ENCODE results near the gene JCAD.
A peak's percentile ranks its signal among the peaks of the same experiment; 100 is the strongest.
"Not testable (repeated sequence)": the region's sequence is repeated elsewhere in the genome, so short reads cannot be mapped to it uniquely, and the experiment has no call there.

The JCAD gene

GRCh38 chr10:30026080-30026479 is 33.3 kb downstream of the JCAD start:
- ATAC-seq (no peak), DNase-seq (no peak)
- H3K4me1 Mint-ChIP-seq: peaks cover 40% of the 10 kb centered on the region
- no peaks in the 10 kb centered on the region for H3K9me3 Mint-ChIP-seq
- H3K27ac Mint-ChIP-seq: no peak overlapping the region
- H3K27me3 Mint-ChIP-seq: peaks cover 78% of the 10 kb centered on the region
- no peak overlapping the region for H3K4me3 Mint-ChIP-seq

DNA sequence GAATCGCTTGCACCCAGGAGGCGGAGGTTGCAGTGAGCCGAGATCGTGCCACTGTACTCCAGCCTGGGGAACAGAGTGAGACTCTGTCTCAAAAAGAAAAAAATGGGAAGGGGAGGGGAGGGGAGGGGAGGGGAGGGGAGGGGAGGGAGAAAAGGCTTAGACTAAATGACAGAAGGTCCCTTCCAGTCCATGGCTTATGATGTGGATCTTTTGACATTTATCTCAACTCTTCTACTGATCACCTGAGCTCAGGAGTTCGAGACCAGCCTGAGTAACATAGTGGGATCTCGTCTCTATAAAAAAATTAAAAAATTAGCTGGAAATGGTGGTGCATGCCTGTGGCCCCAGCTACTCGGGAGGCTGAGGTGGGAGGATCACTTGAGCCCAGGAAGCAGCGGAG is 34.0 kb downstream of the JCAD start:
- H3K27ac Mint-ChIP-seq, DNase-seq, ATAC-seq, H3K4me3 Mint-ChIP-seq, H3K9me3 Mint-ChIP-seq: not testable (repeated sequence)
- H3K4me1 Mint-ChIP-seq: peaks cover 40% of the 10 kb centered on the region
- peaks cover 80% of the 10 kb centered on the region for H3K27me3 Mint-ChIP-seq

DNA sequence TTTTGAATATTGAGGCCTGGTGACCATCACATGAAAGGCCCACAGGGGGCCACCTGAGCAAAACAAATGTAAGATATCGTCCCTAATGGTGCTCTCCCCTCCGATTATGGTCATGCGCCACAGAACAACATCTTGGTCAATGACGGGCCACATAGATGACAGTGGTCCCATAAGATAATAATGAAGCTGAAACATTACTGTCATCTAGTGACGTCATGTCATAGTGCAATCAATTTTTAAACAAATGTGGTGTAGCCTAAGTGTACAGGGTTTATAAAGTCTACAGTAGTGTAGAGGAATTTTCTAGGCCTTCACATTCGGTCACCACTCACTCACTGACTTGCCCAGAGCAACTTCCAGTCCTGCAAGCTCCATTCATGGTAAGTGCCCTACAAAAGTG is 36.8 kb downstream of the JCAD start:
- ATAC-seq: no peak
- Mint-ChIP-seq H3K27ac (no peak overlapping the region), H3K4me1 (peaks cover 27% of the 10 kb centered on the region), H3K9me3 (no peaks in the 10 kb centered on the region), H3K4me3 (no peak overlapping the region), H3K27me3 (peaks cover 87% of the 10 kb centered on the region)
- no peak for DNase-seq

- no peak overlapping the region for H3K27ac Mint-ChIP-seq
- H3K9me3 Mint-ChIP-seq: no peaks in the 10 kb centered on the region
- ATAC-seq (peak; percentile 57), DNase-seq (no peak)
- peaks cover 12% of the 10 kb centered on the region for H3K4me1 Mint-ChIP-seq
- H3K27me3 Mint-ChIP-seq: peaks cover 81% of the 10 kb centered on the region
- H3K4me3 Mint-ChIP-seq: no peak overlapping the region
These were observed 39.9 kb downstream of the JCAD start for GRCh38 chr10:30019468-30019867.

GRCh38 chr10:30018496-30018895 is 40.9 kb downstream of the JCAD start:
- ATAC-seq: no peak
- DNase-seq: no peak
- Mint-ChIP-seq H3K27ac (no peak overlapping the region), H3K27me3 (peaks cover 83% of the 10 kb centered on the region), H3K9me3 (no peaks in the 10 kb centered on the region), H3K4me1 (peaks cover 12% of the 10 kb centered on the region), H3K4me3 (no peak overlapping the region)

DNA sequence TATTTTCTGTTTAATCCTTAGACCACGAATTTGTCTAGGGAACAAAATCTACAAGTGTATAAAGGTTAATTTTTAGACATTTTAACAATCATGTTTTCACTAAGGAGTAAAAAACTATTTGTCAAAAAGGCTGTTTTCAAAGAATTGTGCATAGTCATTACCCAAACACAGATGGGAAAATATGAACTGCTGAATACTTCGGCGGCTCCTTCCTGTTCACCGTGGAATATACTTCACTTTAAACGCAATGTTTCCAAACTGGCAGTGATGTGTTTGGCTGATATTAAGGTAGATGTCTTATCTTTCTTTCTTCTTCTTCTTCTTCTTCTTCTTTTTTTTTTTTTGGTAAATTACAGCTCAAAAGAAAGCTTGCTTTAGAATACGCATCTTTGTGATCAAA is 41.4 kb downstream of the JCAD start:
- H3K27ac Mint-ChIP-seq: no peak overlapping the region
- H3K27me3 Mint-ChIP-seq: peaks cover 83% of the 10 kb centered on the region
- ATAC-seq (no peak), DNase-seq (no peak)
- H3K4me3 Mint-ChIP-seq: no peak overlapping the region
- H3K4me1 Mint-ChIP-seq: peaks cover 12% of the 10 kb centered on the region
- H3K9me3 Mint-ChIP-seq: no peaks in the 10 kb centered on the region

DNA sequence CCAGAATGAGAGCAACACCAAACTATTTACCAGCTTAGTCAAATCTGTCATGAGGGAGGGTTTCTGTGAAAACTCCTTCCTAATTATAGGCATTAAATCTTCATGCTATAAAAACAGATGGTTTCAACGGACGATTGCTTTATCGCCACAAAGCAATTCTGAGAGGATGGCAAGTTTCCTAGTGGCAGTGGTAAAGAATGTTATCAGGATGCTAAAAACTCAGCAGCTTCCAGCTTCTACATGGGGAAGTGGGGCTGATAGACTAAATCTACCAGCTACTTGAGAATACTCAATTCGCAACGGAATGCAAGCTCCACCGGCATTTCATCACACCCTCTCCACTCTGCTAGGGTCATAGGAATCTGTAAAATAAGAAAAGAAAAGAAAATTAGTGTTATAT is 41.8 kb downstream of the JCAD start:
- no peak for ATAC-seq
- no peak for DNase-seq
- Mint-ChIP-seq H3K27ac (peak overlapping the region in 1 of 2 donors; percentile 62), H3K4me1 (peaks cover 12% of the 10 kb centered on the region), H3K4me3 (no peak overlapping the region), H3K9me3 (no peaks in the 10 kb centered on the region), H3K27me3 (peaks cover 83% of the 10 kb centered on the region)

GRCh38 chr10:30014511-30014910 is 44.9 kb downstream of the JCAD start:
- peaks cover 12% of the 10 kb centered on the region for H3K4me1 Mint-ChIP-seq
- no peak for ATAC-seq
- H3K9me3 Mint-ChIP-seq: no peaks in the 10 kb centered on the region
- DNase-seq: no peak
- peaks cover 76% of the 10 kb centered on the region for H3K27me3 Mint-ChIP-seq
- no peak overlapping the region for H3K27ac Mint-ChIP-seq
- no peak overlapping the region for H3K4me3 Mint-ChIP-seq

GRCh38 chr10:30013757-30014156 is 45.6 kb downstream of the JCAD start:
- no peak overlapping the region for H3K4me3 Mint-ChIP-seq
- ATAC-seq: no peak

GRCh38 chr10:30011956-30012647 is 47.3 kb downstream of the JCAD start:
- Mint-ChIP-seq H3K9me3 (no peaks in the 10 kb centered on the region), H3K4me1 (peaks cover 11% of the 10 kb centered on the region), H3K27ac (no peak overlapping the region), H3K4me3 (no peak overlapping the region), H3K27me3 (peaks cover 72% of the 10 kb centered on the region)
- ATAC-seq (no peak), DNase-seq (no peak)

More at GRCh38 chr10:30013757-30014156, 45.6 kb downstream of the JCAD start:
- Mint-ChIP-seq H3K27ac (no peak overlapping the region), H3K4me1 (peaks cover 12% of the 10 kb centered on the region), H3K27me3 (peaks cover 72% of the 10 kb centered on the region), H3K9me3 (no peaks in the 10 kb centered on the region)
- DNase-seq: no peak

GRCh38 chr10:30011396-30011795 is 48.0 kb downstream of the JCAD start:
- Mint-ChIP-seq H3K27ac (no peak overlapping the region), H3K27me3 (peaks cover 76% of the 10 kb centered on the region), H3K4me1 (peaks cover 13% of the 10 kb centered on the region)

GRCh38 chr10:30007406-30007805 is 52.0 kb downstream of the JCAD start:
- H3K4me1 Mint-ChIP-seq: peaks cover 21% of the 10 kb centered on the region
- no peaks in the 10 kb centered on the region for H3K9me3 Mint-ChIP-seq
- H3K27me3 Mint-ChIP-seq: peaks cover 85% of the 10 kb centered on the region
- no peak for DNase-seq
- no peak overlapping the region for H3K4me3 Mint-ChIP-seq
- no peak for ATAC-seq
- H3K27ac Mint-ChIP-seq: no peak overlapping the region

More at GRCh38 chr10:30011396-30011795, 48.0 kb downstream of the JCAD start:
- DNase-seq (no peak), ATAC-seq (no peak)
- Mint-ChIP-seq H3K4me3 (no peak overlapping the region), H3K9me3 (no peaks in the 10 kb centered on the region)

- H3K4me1 Mint-ChIP-seq: peaks cover 23% of the 10 kb centered on the region
- H3K4me3 Mint-ChIP-seq: no peak overlapping the region
- DNase-seq: no peak
- ATAC-seq: no peak
- H3K27ac Mint-ChIP-seq: no peak overlapping the region
- H3K9me3 Mint-ChIP-seq: no peaks in the 10 kb centered on the region
- H3K27me3 Mint-ChIP-seq: peaks cover 80% of the 10 kb centered on the region
These were observed 53.0 kb downstream of the JCAD start for GRCh38 chr10:30006410-30006809.

DNA sequence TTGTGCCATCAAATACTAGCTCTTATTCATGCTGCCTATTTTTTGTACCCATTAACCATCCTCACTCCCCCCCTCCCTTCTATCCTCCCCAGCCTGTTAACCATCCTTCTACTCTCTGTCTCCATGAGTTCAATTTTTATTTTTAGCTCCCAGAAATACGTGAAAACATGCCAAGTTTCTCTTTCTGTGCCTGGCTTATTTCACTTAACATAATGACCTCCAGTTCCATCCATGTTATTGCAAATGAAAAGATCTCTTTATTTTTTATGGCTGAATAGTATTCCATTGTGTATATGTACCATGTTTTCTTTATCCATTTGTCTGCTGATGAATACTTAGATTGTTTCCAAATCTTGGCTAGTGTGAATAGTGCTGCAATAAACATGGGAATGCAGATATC is 54.3 kb downstream of the JCAD start:
- H3K4me3 Mint-ChIP-seq: not testable (repeated sequence)

DNA sequence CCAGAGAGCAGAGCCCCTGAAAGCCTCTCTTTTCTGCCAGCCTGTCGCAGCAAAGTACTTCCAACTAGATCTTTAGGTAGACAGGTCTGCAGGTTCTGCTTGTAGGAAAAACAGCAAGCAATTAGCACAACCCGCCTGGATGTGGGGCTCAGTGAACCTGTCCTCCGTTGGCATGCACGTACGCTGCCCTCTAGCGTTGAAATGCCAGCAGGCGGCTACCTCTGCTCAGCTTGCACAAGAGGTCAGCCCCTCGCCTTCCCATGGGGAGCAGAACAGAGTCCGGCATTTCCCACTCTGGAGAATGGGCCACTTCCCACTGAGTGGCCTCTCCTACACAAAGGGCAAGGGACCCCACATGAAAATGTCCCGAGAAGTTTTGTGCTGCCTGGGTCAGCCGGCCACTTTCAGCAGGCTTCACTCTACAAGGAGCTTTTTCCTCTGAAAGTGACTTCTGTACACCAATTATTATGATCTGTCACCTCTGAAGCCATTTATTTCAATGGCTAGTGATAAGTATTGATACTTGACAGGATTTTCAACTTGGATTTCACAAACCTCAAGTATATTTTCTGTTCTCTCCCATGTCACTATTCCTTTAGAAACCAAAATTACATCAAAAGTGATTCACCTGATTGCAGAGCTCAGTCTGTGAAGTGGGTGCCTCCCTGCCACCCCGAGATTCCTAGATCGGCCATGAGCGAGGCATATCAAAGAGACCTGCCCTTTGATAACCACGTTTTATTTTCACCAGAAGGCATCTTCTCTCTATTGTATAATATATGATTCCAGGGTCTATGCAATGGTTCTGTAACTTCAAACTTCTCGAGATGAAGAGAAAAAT is 56.7 kb downstream of the JCAD start:
- ATAC-seq (peak; percentile 73), DNase-seq (peak; percentile 46 to 64)
- Mint-ChIP-seq H3K27ac (no peak overlapping the region), H3K4me3 (no peak overlapping the region), H3K27me3 (peaks cover 86% of the 10 kb centered on the region), H3K4me1 (peaks cover 18% of the 10 kb centered on the region), H3K9me3 (no peaks in the 10 kb centered on the region)

More for the DNA sequence above, 54.3 kb downstream of the JCAD start:
- Mint-ChIP-seq H3K4me1 (peaks cover 23% of the 10 kb centered on the region), H3K27me3 (peaks cover 83% of the 10 kb centered on the region)
- not testable (repeated sequence) for H3K9me3 Mint-ChIP-seq, DNase-seq, H3K27ac Mint-ChIP-seq, ATAC-seq

Measured in stimulated activated naive CD8-positive, alpha-beta T cell treated with anti-CD3 and anti-CD28 coated beads, Interleukin-15, amount 100 ng/mL, for 72 hours (primary cell).